Neuronal stem cell (in vitro differentiated cells): ENCODE results near the gene SPATA31C1. TPM values are rescaled to one million over a fixed set of nuclear protein-coding genes. Genes with fewer than 3 reads are reported as not detected.
"Not testable (repeated sequence)": the region's sequence is repeated elsewhere in the genome, so short reads cannot be mapped to it uniquely, and the experiment has no call there.

Source experiments
- DNase-seq: peaks from one replicate; pipeline ENCODE4 v3.0.0-alpha.2; 2013; ENCODE audit warnings: low spot score
- H2AFZ ChIP-seq: one replicate; pipeline ENCODE4 v1.6.1; 2013; ENCODE audit warnings: mild to moderate bottlenecking, low read length, inconsistent platforms
- H2AK5ac ChIP-seq: 2 replicates; pipeline ENCODE4 v1.6.1; 2013; ENCODE audit warnings: low read depth, mild to moderate bottlenecking, inconsistent platforms, low read length, moderate library complexity, mixed read lengths
- H2BK120ac ChIP-seq: 2 replicates; pipeline ENCODE4 v1.6.1; 2013; ENCODE audit warnings: low read depth, mild to moderate bottlenecking, inconsistent platforms, low read length, moderate library complexity, mixed read lengths
- H2BK12ac ChIP-seq: one replicate; pipeline ENCODE4 v1.6.1; 2013; ENCODE audit warnings: low read length, inconsistent platforms
- H2BK15ac ChIP-seq: 2 replicates; pipeline ENCODE4 v1.6.1; 2013; ENCODE audit warnings: mild to moderate bottlenecking, low read length, inconsistent platforms, mixed read lengths
- H2BK5ac ChIP-seq: one replicate; pipeline ENCODE4 v1.6.1; 2013; ENCODE audit warnings: inconsistent platforms, mild to moderate bottlenecking, low read length, moderate library complexity
- H3K14ac ChIP-seq: one replicate; pipeline ENCODE4 v1.6.1; 2013; ENCODE audit warnings: low read length, inconsistent platforms
- H3K18ac ChIP-seq: 2 replicates; pipeline ENCODE4 v1.6.1; 2013; ENCODE audit warnings: low read length, inconsistent platforms
- H3K23ac ChIP-seq: 2 replicates; pipeline ENCODE4 v1.6.1; 2013; ENCODE audit warnings: low read depth, mild to moderate bottlenecking, mixed read lengths, low read length, inconsistent platforms; ENCODE audit not compliant: poor library complexity
- H3K27ac ChIP-seq: replicated peaks from 3 replicates; pipeline ENCODE4 v1.5.1; 2013; ENCODE audit warnings: low read length, inconsistent platforms
- H3K27me3 ChIP-seq, 3 experiments: 2 replicates each; pipeline ENCODE4 v1.6.1; 2013; ENCODE audit warnings: low read length in 3 of 3, mild to moderate bottlenecking in 2 of 3, inconsistent platforms in 1 of 3, low read depth in 1 of 3, mixed read lengths in 1 of 3, moderate library complexity in 1 of 3; ENCODE audit not compliant: control insufficient read depth in 3 of 3, insufficient read depth in 3 of 3
- H3K36me3 ChIP-seq, 2 donors: replicated peaks in 1 of 2; 2 replicates each; pipeline ENCODE4 v1.6.1; 2013; ENCODE audit warnings: low read length in 2 of 2; ENCODE audit not compliant: control insufficient read depth in 2 of 2, insufficient read depth in 2 of 2
- H3K4ac ChIP-seq: 2 replicates; pipeline ENCODE4 v1.6.1; 2013; ENCODE audit warnings: inconsistent platforms, mild to moderate bottlenecking, low read length, moderate library complexity
- H3K4me1 ChIP-seq, 2 donors: 1 replicate in 1 of 2; 2 replicates in 1 of 2; pipeline ENCODE4 v1.6.1; 2013; ENCODE audit warnings: low read length in 2 of 2, low read depth in 1 of 2; ENCODE audit not compliant: control insufficient read depth in 2 of 2, insufficient read depth in 1 of 2
- H3K4me2 ChIP-seq: one replicate; pipeline ENCODE4 v1.6.1; 2013; ENCODE audit warnings: mild to moderate bottlenecking, low read length, inconsistent platforms; ENCODE audit not compliant: insufficient read depth, poor library complexity, severe bottlenecking
- H3K4me3 ChIP-seq, 2 donors: 2 replicates each; pipeline ENCODE4 v1.5.1; 2013; ENCODE audit warnings: low read length in 2 of 2, mild to moderate bottlenecking in 2 of 2, inconsistent platforms in 1 of 2, moderate library complexity in 1 of 2
- H3K79me1 ChIP-seq: one replicate; pipeline ENCODE4 v1.6.1; 2013; ENCODE audit warnings: low read depth, mild to moderate bottlenecking, inconsistent platforms, low read length, moderate library complexity
- H3K9ac ChIP-seq: one replicate; pipeline ENCODE4 v1.6.1; 2013; ENCODE audit warnings: mild to moderate bottlenecking, low read depth, low read length, inconsistent platforms; ENCODE audit not compliant: poor library complexity
- H3K9me3 ChIP-seq, 2 donors: replicated peaks in 1 of 2; 2 replicates each; pipeline versions ENCODE3 to v1.6.1; 2013; ENCODE audit warnings: low read length in 2 of 2, mild to moderate bottlenecking in 2 of 2, inconsistent platforms in 1 of 2, low read depth in 1 of 2, mixed read lengths in 1 of 2, moderate library complexity in 1 of 2; ENCODE audit not compliant: control insufficient read depth in 2 of 2, insufficient read depth in 1 of 2
- H4K8ac ChIP-seq: one replicate; pipeline ENCODE4 v1.6.1; 2013; ENCODE audit warnings: low read depth, mild to moderate bottlenecking, inconsistent platforms, low read length, moderate library complexity
- H4K91ac ChIP-seq: one replicate; pipeline ENCODE4 v1.6.1; 2013; ENCODE audit warnings: low read length, low read depth, mild to moderate bottlenecking, inconsistent platforms; ENCODE audit not compliant: poor library complexity
- WGBS, 2 donors: extraction: QIAGEN DNeasy Blood & Tissue Kit; methylation state at CpG; one replicate each; pipeline ENCODE4 v1.1.7; 2013; ENCODE audit warnings: missing lambda C conversion rate in 2 of 2, mixed read lengths in 1 of 2; ENCODE audit not compliant: insufficient read length in 2 of 2, insufficient replicate concordance in 1 of 2; ENCODE audit errors: extremely low coverage in 2 of 2; 5-methylcytosine and 5-hydroxymethylcytosine counted together
- polyA plus RNA-seq, 2 experiments: library from polyadenylated mRNA; stranded (reverse); fragments of 200-250 nt; gene quantifications; one replicate each; pipeline ENCODE4 v1.2.3, GENCODE V29; 2013

The SPATA31C1 gene
- polyA plus RNA-seq (2013, experiment 1 of 2) = 0.04 TPM
- polyA plus RNA-seq (2013, experiment 2 of 2) = 0.03 TPM

GRCh38 chr9:87917662-87918061 lies at the start of gene SPATA31C1:
Gene SPATA31C1, plus strand, starts transcription at chr9:87917962.
- H2BK120ac ChIP-seq, H3K18ac ChIP-seq, H3K4me1 ChIP-seq, H3K27ac ChIP-seq, H3K4me2 ChIP-seq, H2BK5ac ChIP-seq, H2AK5ac ChIP-seq, H3K23ac ChIP-seq, H2BK15ac ChIP-seq, H3K36me3 ChIP-seq, H3K14ac ChIP-seq, H3K9ac ChIP-seq, H3K27me3 ChIP-seq, DNase-seq, H3K4me3 ChIP-seq, H2BK12ac ChIP-seq, H3K79me1 ChIP-seq, H2AFZ ChIP-seq, H4K8ac ChIP-seq, H3K4ac ChIP-seq, H3K9me3 ChIP-seq, H4K91ac ChIP-seq: not testable (repeated sequence)
- WGBS, 2 donors = no CpG with 5 or more reads among the region's 8 CpGs

- Histone ChIP-seq H3K4me2 (no peak overlapping the region), H2BK12ac (no peak overlapping the region), H3K9me3 (no peaks in the 10 kb centered on the region), H4K91ac (no peak overlapping the region), H3K4me1 (no peaks in the 10 kb centered on the region), H2BK5ac (no peak overlapping the region), H3K4me3 (no peak overlapping the region), H3K79me1 (no peaks in the 10 kb centered on the region), H3K4ac (no peak overlapping the region), H3K23ac (no peak overlapping the region), H2BK120ac (no peak overlapping the region), H3K36me3 (no peaks in the 10 kb centered on the region), H3K27me3 (peaks cover 0 to 2% (median 0%) of the 10 kb centered on the region in 3 experiments), H2AK5ac (no peak overlapping the region), H3K18ac (no peak overlapping the region), H4K8ac (no peak overlapping the region), H3K14ac (no peak overlapping the region), H2BK15ac (no peak overlapping the region), H3K27ac (no peak overlapping the region), H2AFZ (no peak overlapping the region), H3K9ac (no peak overlapping the region)
- DNase-seq = no peak
- WGBS, 2 donors = no CpG with 5 or more reads among the region's 9 CpGs
Measured at GRCh38 chr9:87868175-87868574, 49.6 kb upstream of the SPATA31C1 start.

GRCh38 chr9:87868635-87869034 lies 49.1 kb upstream of the SPATA31C1 start:
- Histone ChIP-seq H3K23ac (no peak overlapping the region), H4K91ac (no peak overlapping the region), H3K4me3 (no peak overlapping the region), H2BK5ac (no peak overlapping the region), H2AFZ (no peak overlapping the region), H3K18ac (no peak overlapping the region), H3K4ac (no peak overlapping the region), H2BK15ac (no peak overlapping the region), H3K4me2 (no peak overlapping the region), H2BK120ac (no peak overlapping the region), H3K14ac (no peak overlapping the region), H3K79me1 (no peaks in the 10 kb centered on the region), H2AK5ac (no peak overlapping the region), H3K36me3 (no peaks in the 10 kb centered on the region), H3K9me3 (no peaks in the 10 kb centered on the region), H3K4me1 (no peaks in the 10 kb centered on the region), H2BK12ac (no peak overlapping the region), H4K8ac (no peak overlapping the region), H3K27ac (no peak overlapping the region), H3K9ac (no peak overlapping the region), H3K27me3 (peaks cover 0 to 2% (median 0%) of the 10 kb centered on the region in 3 experiments)
- WGBS, 2 donors = no CpG with 5 or more reads among the region's 3 CpGs
- no peak for DNase-seq

- Histone ChIP-seq H3K14ac (no peak overlapping the region), H3K4me2 (no peak overlapping the region), H3K4me1 (no peaks in the 10 kb centered on the region), H3K4me3 (peak overlapping the region in 1 of 2 donors; percentile 48), H2BK15ac (no peak overlapping the region), H3K9ac (no peak overlapping the region), H3K27me3 (peaks cover 0 to 2% (median 0%) of the 10 kb centered on the region in 3 experiments), H3K27ac (no peak overlapping the region), H3K79me1 (no peaks in the 10 kb centered on the region), H3K4ac (no peak overlapping the region), H3K9me3 (no peaks in the 10 kb centered on the region), H4K91ac (no peak overlapping the region), H2AK5ac (no peak overlapping the region), H2BK120ac (no peak overlapping the region), H2AFZ (no peak overlapping the region), H3K18ac (no peak overlapping the region), H3K23ac (no peak overlapping the region), H2BK12ac (no peak overlapping the region), H3K36me3 (no peaks in the 10 kb centered on the region), H4K8ac (no peak overlapping the region), H2BK5ac (no peak overlapping the region)
- DNase-seq = no peak
- no CpG with 5 or more reads among the region's 11 CpGs for WGBS, 2 donors
Measured at GRCh38 chr9:87869082-87869481, 48.7 kb upstream of the SPATA31C1 start.
